GM21825 (cell line): ENCODE data around the gene TEX14.

Experiments
- ATAC-seq: cut with Tn5 transposase; IDR thresholded peaks from one replicate; pipeline ENCODE4 v1.9.1; 2021; ENCODE audit warnings: mild to moderate bottlenecking, moderate library complexity; ENCODE audit not compliant: unreplicated experiment

TEX14 gene

GRCh38 chr17:58691701-58692238 lies at the start of gene TEX14:
TEX14 (minus strand) TSS chr17:58692045; CDS start chr17:58652001, 40,044 bp downstream.
- ATAC-seq, result no peak

GRCh38 chr17:58741121-58741625 lies 49.3 kb upstream of the TEX14 start:
- ATAC-seq, result no peak

GRCh38 chr17:58734811-58735210 lies 43.0 kb upstream of the TEX14 start:
- ATAC-seq, result no peak

- no peak for ATAC-seq
Measured at GRCh38 chr17:58734040-58734439, 42.2 kb upstream of the TEX14 start.

- no peak for ATAC-seq
Measured at GRCh38 chr17:58730937-58731336, 39.1 kb upstream of the TEX14 start.

GRCh38 chr17:58728798-58729197 lies 37.0 kb upstream of the TEX14 start:
- ATAC-seq, result no peak

- no peak for ATAC-seq
Measured at GRCh38 chr17:58722696-58723095, 30.9 kb upstream of the TEX14 start.

GRCh38 chr17:58722274-58722673 lies 30.4 kb upstream of the TEX14 start:
- no peak for ATAC-seq

- ATAC-seq, result no peak
Measured at GRCh38 chr17:58710948-58711552, 19.2 kb upstream of the TEX14 start.

GRCh38 chr17:58706351-58707140 lies 14.7 kb upstream of the TEX14 start:
- ATAC-seq, result no peak

GRCh38 chr17:58703916-58704286 lies 12.1 kb upstream of the TEX14 start:
- ATAC-seq, result no peak

- no peak for ATAC-seq
Measured at GRCh38 chr17:58703137-58703915, 11.5 kb upstream of the TEX14 start.

- no peak for ATAC-seq
Measured at GRCh38 chr17:58702708-58703107, 10.9 kb upstream of the TEX14 start.

- ATAC-seq, result peak; percentile 58
Measured at GRCh38 chr17:58702045-58702476, 10.2 kb upstream of the TEX14 start.

- ATAC-seq, result no peak
Measured at GRCh38 chr17:58699771-58700170, 7.9 kb upstream of the TEX14 start.

GRCh38 chr17:58694826-58695225 lies 3.0 kb upstream of the TEX14 start:
- no peak for ATAC-seq

GRCh38 chr17:58694302-58694701 lies 2.5 kb upstream of the TEX14 start:
- no peak for ATAC-seq

- no peak for ATAC-seq
Measured at GRCh38 chr17:58693751-58694150, 1.9 kb upstream of the TEX14 start.

- no peak for ATAC-seq
Measured at GRCh38 chr17:58693208-58693607, 1.4 kb upstream of the TEX14 start.

GRCh38 chr17:58692239-58693055 lies 602 bp upstream of the TEX14 start, which contains the start of gene RAD51C:
RAD51C (plus strand) TSS chr17:58692602; CDS start chr17:58692644, 42 bp downstream.
- ATAC-seq, result peak; percentile 96
